Lung (tissue), 12 donors: ENCODE data around the gene NUPR2. TPM values are rescaled to one million over a fixed set of nuclear protein-coding genes. Genes with fewer than 3 reads are reported as not detected.
"Not testable (repeated sequence)": the region's sequence is repeated elsewhere in the genome, so short reads cannot be mapped to it uniquely, and the experiment has no call there.

Experiments used
- ATAC-seq: fragments of 200-7000 bp; cut with Tn5 transposase; one replicate; pipeline ENCODE4 v1.9.1; 2020; ENCODE audit warnings: moderate number of reproducible peaks; ENCODE audit not compliant: insufficient read depth, low FRiP score
- DNase-seq, 3 donors: peaks; one replicate each; pipeline ENCODE4 v3.0.0-alpha.2; 2013 to 2017
- H3K27ac ChIP-seq, 2 donors: one replicate each; pipeline ENCODE4 v1.5.1; 2013; ENCODE audit warnings: mild to moderate bottlenecking in 2 of 2, moderate library complexity in 2 of 2, control low read depth in 1 of 2, inconsistent platforms in 1 of 2, low read depth in 1 of 2, low read length in 1 of 2
- H3K27me3 ChIP-seq, 3 donors: one replicate each; pipeline ENCODE4 v1.5.1; 2013; ENCODE audit warnings: low read length in 2 of 3; ENCODE audit not compliant: control insufficient read depth in 3 of 3, insufficient read depth in 3 of 3
- H3K36me3 ChIP-seq, 4 donors: one replicate each; pipeline ENCODE4 v1.5.1; 2013; ENCODE audit warnings: low read length in 4 of 4, mild to moderate bottlenecking in 1 of 4, moderate library complexity in 1 of 4; ENCODE audit not compliant: control insufficient read depth in 4 of 4, insufficient read depth in 4 of 4
- H3K4me1 ChIP-seq, 5 donors: one replicate each; pipeline ENCODE4 v1.5.1; 2013; ENCODE audit warnings: low read length in 5 of 5, mild to moderate bottlenecking in 2 of 5, moderate library complexity in 1 of 5; ENCODE audit not compliant: control insufficient read depth in 5 of 5, insufficient read depth in 5 of 5
- H3K4me3 ChIP-seq: one replicate; pipeline ENCODE4 v1.5.1; 2013; ENCODE audit warnings: mild to moderate bottlenecking, control low read depth, moderate library complexity
- H3K9ac ChIP-seq, 2 donors: one replicate each; pipeline ENCODE4 v1.5.1; 2013; ENCODE audit warnings: low read length in 2 of 2, control low read depth in 1 of 2; ENCODE audit not compliant: insufficient read depth in 1 of 2
- H3K9me3 ChIP-seq, 4 donors: one replicate each; pipeline ENCODE4 v1.5.1; 2013; ENCODE audit warnings: low read length in 3 of 4, mild to moderate bottlenecking in 1 of 4, moderate library complexity in 1 of 4; ENCODE audit not compliant: control insufficient read depth in 4 of 4, insufficient read depth in 3 of 4
- WGBS, 2 donors: extraction: QIAGEN DNeasy Blood & Tissue Kit; methylation state at CpG; one replicate each; pipeline ENCODE4 v1.1.7; 2013; 5-methylcytosine and 5-hydroxymethylcytosine counted together
- polyA plus RNA-seq, 2 donors: library from polyadenylated mRNA; stranded (reverse); fragments of 200-250 nt; gene quantifications; one replicate each; pipeline ENCODE4 v1.2.1, GENCODE V29; 2013
- total RNA-seq, 2 donors: library from RNA; depleted of rRNA in 1 of 2; stranded (reverse); fragments of >200 nt in 1 of 2; gene quantifications; one replicate each; pipeline ENCODE4 v1.2.1, GENCODE V29; 2014 to 2021
- TF ChIP-seq, protein P1 (sequence below): IDR thresholded peaks from 2 replicates; pipeline ENCODE4 v1.5.1; 2012; ENCODE audit warnings: mild to moderate bottlenecking; ENCODE audit errors: control extremely low read depth, extremely low read depth
- donor health status: control.
- donor health status: control.
- donor health status: Bipolar disorder and iron deficiency.
- donor health status: healthy.
- donor health status: DM: yes; HTN: yes; CAD: no.

The NUPR2 gene
- total and polyA plus RNA-seq, 4 donors = 0.88 to 3.0 (median 1.9) TPM

DNA sequence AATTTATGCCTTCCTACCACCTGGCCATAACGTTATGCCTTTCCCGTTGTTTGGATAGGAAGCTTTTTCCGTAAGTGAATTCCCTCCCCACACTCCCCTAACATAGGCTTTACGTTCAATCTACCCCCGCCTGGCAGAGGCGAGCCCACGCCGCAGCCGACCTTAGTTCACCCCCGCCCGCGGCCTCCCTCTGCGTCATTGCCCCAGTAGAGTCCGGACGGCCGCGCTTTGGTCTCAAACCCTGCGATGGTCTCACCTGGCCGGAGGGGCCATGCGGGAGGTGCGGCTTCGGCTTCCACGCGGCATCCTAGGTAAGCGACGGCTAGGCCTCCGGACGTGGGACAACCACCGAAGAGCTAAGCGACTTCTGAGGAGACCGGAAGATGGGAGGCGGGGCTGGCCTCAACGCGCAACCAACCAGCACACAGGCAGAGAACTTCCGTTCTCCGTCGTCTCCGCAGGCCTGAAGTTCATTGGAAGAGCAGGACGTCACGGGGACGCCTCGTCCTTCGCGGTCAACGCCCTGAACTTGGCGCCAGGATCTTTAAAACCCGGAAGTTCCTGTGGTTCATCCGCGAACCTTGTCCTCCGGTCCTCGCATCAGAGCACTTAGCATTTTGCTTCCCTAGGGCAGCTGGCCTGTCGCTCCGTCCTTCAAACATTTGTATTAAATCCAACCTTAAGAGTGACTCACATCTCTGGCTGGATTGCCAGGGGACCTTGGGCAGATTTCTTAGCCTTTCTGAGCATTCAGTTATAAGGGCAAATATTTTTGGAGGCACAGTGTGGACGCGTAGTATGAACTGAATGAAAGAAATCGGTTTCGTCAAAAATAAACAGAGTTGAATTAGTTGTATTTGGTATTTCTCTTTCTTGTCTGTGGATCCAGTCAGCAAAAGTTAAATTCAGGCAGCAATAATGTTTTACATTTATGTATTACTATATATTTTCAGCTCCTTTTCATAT, 9.8 kb downstream of the NUPR2 start, which contains the start of gene CHCHD2:
Gene CHCHD2 (minus strand): TSS at position 369 of the 966 bp plus-strand sequence. CDS start 63 bp downstream, at position 306.
- no peaks in the 10 kb centered on the region for H3K9me3 ChIP-seq
- 1 to 3% methylated on average over 56 to 57 of the region's 57 CpGs for WGBS, 2 donors
- peak within 1 kb of the TSS; percentile 96 for H3K4me3 ChIP-seq
- peak within 1 kb of the TSS; percentile 92 to 96 for H3K9ac ChIP-seq
- no peaks in the 10 kb centered on the region for H3K27me3 ChIP-seq
- DNase-seq (peak; percentile 98 to 100 (median 99)), ATAC-seq (peak; percentile 100)
- peaks cover 12 to 19% (median 15%) of the 10 kb centered on the region in 4 donors for H3K36me3 ChIP-seq
- peaks cover 0 to 9% (median 7%) of the 10 kb centered on the region in 5 donors for H3K4me1 ChIP-seq
- H3K27ac ChIP-seq = peak within 1 kb of the TSS; percentile 85 to 97
- TF ChIP-seq, protein P1, sequence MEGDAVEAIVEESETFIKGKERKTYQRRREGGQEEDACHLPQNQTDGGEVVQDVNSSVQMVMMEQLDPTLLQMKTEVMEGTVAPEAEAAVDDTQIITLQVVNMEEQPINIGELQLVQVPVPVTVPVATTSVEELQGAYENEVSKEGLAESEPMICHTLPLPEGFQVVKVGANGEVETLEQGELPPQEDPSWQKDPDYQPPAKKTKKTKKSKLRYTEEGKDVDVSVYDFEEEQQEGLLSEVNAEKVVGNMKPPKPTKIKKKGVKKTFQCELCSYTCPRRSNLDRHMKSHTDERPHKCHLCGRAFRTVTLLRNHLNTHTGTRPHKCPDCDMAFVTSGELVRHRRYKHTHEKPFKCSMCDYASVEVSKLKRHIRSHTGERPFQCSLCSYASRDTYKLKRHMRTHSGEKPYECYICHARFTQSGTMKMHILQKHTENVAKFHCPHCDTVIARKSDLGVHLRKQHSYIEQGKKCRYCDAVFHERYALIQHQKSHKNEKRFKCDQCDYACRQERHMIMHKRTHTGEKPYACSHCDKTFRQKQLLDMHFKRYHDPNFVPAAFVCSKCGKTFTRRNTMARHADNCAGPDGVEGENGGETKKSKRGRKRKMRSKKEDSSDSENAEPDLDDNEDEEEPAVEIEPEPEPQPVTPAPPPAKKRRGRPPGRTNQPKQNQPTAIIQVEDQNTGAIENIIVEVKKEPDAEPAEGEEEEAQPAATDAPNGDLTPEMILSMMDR = no peak

DNA sequence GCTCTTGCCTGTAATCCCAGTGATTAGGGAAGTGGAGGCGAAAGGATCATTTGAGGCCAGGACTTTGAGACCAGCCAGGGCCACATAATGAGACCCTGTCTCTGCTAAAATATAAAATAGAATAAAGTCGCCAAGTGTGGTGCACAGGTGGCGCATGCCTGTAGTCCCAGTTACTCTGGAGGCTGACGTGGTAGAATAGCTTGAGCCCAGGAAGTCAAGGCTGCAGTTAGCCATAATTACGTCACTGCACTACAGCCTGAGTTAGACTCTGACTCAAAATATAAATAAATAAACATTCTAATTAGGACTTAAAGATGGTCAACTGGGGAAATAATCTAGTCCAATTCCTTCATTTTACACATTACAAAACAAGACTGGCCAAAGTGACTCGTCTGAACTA, 10.7 kb downstream of the NUPR2 start:
- Histone ChIP-seq H3K36me3 (peaks cover 12 to 28% (median 22%) of the 10 kb centered on the region in 4 donors), H3K9ac (peak overlapping the region; percentile 92 to 96), H3K4me3 (peak overlapping the region; percentile 96), H3K27me3 (no peaks in the 10 kb centered on the region), H3K27ac (peak overlapping the region; percentile 47 to 85), H3K9me3 (no peaks in the 10 kb centered on the region), H3K4me1 (peaks cover 0 to 9% (median 7%) of the 10 kb centered on the region in 5 donors)
- TF ChIP-seq, protein P1 = no peak
- WGBS, 2 donors = 19 to 21% methylated on average over 6 of the region's 6 CpGs
- DNase-seq (peak; percentile 41 to 54 (median 51)), ATAC-seq (no peak)

DNA sequence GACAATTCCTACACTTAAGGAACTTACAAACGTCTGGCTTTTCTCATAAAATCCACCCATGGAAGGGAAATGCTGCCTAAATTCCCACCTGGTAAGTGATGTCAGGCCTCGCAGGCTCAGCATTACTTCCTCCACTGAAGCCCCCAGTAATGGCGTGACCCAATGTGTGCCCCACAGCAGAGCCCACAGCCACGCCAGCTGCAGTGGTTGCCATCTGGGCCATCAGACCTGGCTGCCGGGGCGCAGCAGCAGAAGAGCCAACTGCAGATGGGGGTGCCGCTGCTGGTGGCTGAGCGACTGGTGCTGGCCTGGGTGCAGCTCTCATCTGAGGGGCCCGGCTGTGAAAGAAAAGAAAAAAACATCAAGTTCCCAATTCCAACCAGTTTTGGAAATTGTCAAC, 12.1 kb downstream of the NUPR2 start:
- H3K4me1 ChIP-seq, ATAC-seq, DNase-seq, H3K27me3 ChIP-seq, H3K27ac ChIP-seq, H3K9me3 ChIP-seq, H3K9ac ChIP-seq, H3K4me3 ChIP-seq: not testable (repeated sequence)
- 89 to 92% methylated on average over 9 of the region's 9 CpGs for WGBS, 2 donors
- peaks cover 15 to 37% (median 31%) of the 10 kb centered on the region in 4 donors for H3K36me3 ChIP-seq

DNA sequence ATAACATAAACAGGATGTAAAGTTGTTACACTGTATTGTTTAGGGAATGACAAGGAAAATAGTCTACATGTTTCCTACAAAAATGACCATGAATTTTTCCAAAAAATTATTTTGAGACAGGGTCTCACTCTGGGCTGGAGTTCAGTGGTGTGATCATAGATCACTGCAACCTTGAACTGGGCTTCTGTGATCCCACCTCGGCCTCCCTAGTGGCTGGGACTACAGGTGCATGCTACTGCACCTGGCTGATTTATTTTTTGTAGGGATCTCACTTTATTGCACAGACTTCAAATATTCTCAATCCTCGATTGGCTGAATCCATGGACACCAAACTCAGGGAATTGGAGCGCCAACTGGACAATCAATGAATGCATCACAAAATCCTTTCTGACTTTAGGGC, 16.6 kb downstream of the NUPR2 start:
- WGBS, 2 donors = 94 to 96% methylated on average over 3 of the region's 3 CpGs
- Histone ChIP-seq H3K9ac (no peak overlapping the region), H3K4me3 (no peak overlapping the region), H3K9me3 (no peaks in the 10 kb centered on the region), H3K27me3 (no peaks in the 10 kb centered on the region), H3K4me1 (peaks cover 0 to 1% (median 0%) of the 10 kb centered on the region in 5 donors), H3K27ac (no peak overlapping the region), H3K36me3 (peaks cover 11 to 37% (median 30%) of the 10 kb centered on the region in 4 donors)
- TF ChIP-seq, protein P1 = no peak
- ATAC-seq (no peak), DNase-seq (no peak)

DNA sequence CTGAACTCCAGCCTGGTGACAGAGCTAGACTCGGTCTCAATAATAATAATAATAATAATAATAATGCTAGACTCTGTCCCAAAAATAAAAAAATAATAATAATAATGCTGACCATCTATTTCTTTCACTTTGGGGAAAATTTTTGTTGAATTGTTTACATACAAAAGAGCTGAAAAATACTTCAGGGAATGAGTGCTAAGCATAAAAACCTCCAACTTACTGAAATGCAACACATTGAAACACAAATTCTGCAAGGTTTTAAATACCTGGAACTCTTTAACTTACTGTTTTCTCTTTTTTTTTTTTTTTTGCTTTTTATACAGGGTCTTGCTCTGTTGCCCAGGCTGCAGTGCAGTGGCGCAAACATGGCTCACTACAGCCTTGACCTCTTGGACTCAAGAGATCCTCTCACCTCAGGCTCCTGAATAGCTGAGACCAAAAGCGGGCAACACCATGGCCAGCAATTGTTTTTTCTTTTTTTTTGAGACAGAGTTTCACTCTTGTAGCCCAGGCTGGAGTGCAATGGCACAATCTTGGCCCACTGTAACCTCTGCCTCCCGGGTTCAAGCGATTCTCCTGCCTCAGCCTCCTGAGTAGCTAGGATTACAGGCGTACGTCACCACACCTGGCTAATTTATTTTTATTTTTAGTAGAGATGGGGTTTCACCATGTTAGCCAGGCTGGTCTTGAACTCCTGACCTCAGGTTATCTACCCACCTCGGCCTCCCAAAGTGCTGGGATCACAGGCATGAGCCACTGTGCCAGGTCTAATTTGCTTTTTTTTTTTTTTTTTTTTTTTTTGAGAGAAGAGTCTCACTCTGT, 17.8 kb downstream of the NUPR2 start:
- not testable (repeated sequence) for ATAC-seq, DNase-seq
- 97 to 98% methylated on average over 8 of the region's 8 CpGs for WGBS, 2 donors

More for the DNA sequence above, 17.8 kb downstream of the NUPR2 start:
- H3K9me3 ChIP-seq, H3K9ac ChIP-seq, H3K27ac ChIP-seq, H3K4me3 ChIP-seq, H3K4me1 ChIP-seq, H3K27me3 ChIP-seq: not testable (repeated sequence)
- peaks cover 11 to 31% (median 24%) of the 10 kb centered on the region in 4 donors for H3K36me3 ChIP-seq
